Vagina (tissue), 2 donors: ENCODE data around the gene TMEM8B.

Source experiments
- CTCF ChIP-seq, 3 experiments: fragments of 450-650 bp in 2 of 3; fragments of 200-600 bp in 1 of 3; sonication (generic) in 1 of 3; IDR thresholded peaks; one replicate each; pipeline ENCODE4 v1.5.1; 2017 to 2019; ENCODE audit warnings: antibody characterized with exemption in 3 of 3, mild to moderate bottlenecking in 2 of 3, moderate library complexity in 2 of 3
- POLR2A ChIP-seq, 2 donors: fragments of 450-650 bp; IDR thresholded peaks; one replicate each; pipeline ENCODE4 v1.6.1; 2017; ENCODE audit warnings: antibody characterized with exemption in 2 of 2, mild to moderate bottlenecking in 2 of 2, moderate library complexity in 2 of 2
- POLR2AphosphoS5 ChIP-seq, 2 donors: sonication (generic); formaldehyde crosslinking; IDR thresholded peaks; one replicate each; pipeline ENCODE4 v1.9.0; 2017; ENCODE audit warnings: antibody characterized with exemption in 2 of 2, mild to moderate bottlenecking in 2 of 2, low read depth in 1 of 2; ENCODE audit not compliant: insufficient read depth in 1 of 2

- no peak for TF ChIP-seq CTCF (IDR thresholded peaks at IDR 0.05)
- TF ChIP-seq POLR2A (IDR thresholded peaks at IDR 0.05): no peak
- TF ChIP-seq POLR2AphosphoS5 (IDR thresholded peaks at IDR 0.05; ENCODE audit: insufficient read depth in 1 of 2, low read depth in 1 of 2): peak in 1 of 2 donors; percentile 38
Observed at GRCh38 chr9:35814106-35814840, 14.8 kb upstream of the TMEM8B start.
